Measurements from ENCODE around the gene CDH23. TPM values are rescaled to one million over a fixed set of nuclear protein-coding genes. Genes with fewer than 3 reads are reported as not detected.

CDH23 gene
- polyA plus RNA-seq, 2 of the 4 experiments (the other 2 are of a cell fraction) = 1.1 to 2.3 TPM

- TF ChIP-seq HEYL (CRISPR knock-in tag; IDR thresholded peaks at IDR 0.05) (no peak), HOXA7 (CRISPR knock-in tag; IDR thresholded peaks at IDR 0.05) (no peak), FOSB (CRISPR knock-in tag; IDR thresholded peaks at IDR 0.05) (no peak), KDM5A (IDR thresholded peaks at IDR 0.05) (no peak)
Observed at GRCh38 chr10:71648254-71648932, 251.7 kb downstream of the CDH23 start (continued).

GRCh38 chr10:71648933-71649320 is 252.2 kb downstream of the CDH23 start:
- H3K4me2 ChIP-seq = no peak overlapping the region
- TF ChIP-seq HOXA7 (CRISPR knock-in tag; IDR thresholded peaks at IDR 0.05) (no peak), MYC (IDR thresholded peaks at IDR 0.05; ENCODE audit: borderline replicate concordance, low read length) (no peak), JUN (IDR thresholded peaks at IDR 0.05) (no peak), BCL3 (IDR thresholded peaks at IDR 0.05) (no peak), SMC3 (IDR thresholded peaks at IDR 0.05) (no peak), ELK1 (IDR thresholded peaks at IDR 0.05; ENCODE audit: low read depth, low read length) (no peak), ZNF302 (CRISPR knock-in tag; IDR thresholded peaks at IDR 0.05) (no peak), EP300 (IDR thresholded peaks at IDR 0.05) (no peak), CBX8 (IDR thresholded peaks at IDR 0.05) (no peak), SREBF2 (IDR thresholded peaks at IDR 0.05) (no peak)

GRCh38 chr10:71649631-71650030 is 252.9 kb downstream of the CDH23 start:
- POLR2A ChIA-PET = no interaction called here
- no peak for DNase-seq (ENCODE audit: low read depth in 1 of 2, low spot score in 1 of 2)
- CTCF ChIA-PET = interaction anchor here (0.7 to 1.5 kb wide), 3 partner anchors 29 to 80 kb away, joined by 3 read pairs; no protein-coding TSS in a partner anchor
- Histone ChIP-seq H3K27ac (no peak overlapping the region), H3K9me3 (no peaks in the 10 kb centered on the region), H3K4me2 (no peak overlapping the region), H3K4me1 (no peaks in the 10 kb centered on the region), H3K4me3 (no peak overlapping the region)
- no peak for FAIRE-seq
- ATAC-seq = no peak
- WGBS (ENCODE audit: missing lambda C conversion rate) = 51% methylated on average over 4 of the region's 4 CpGs
- no peak for TF ChIP-seq MAX (IDR thresholded peaks at IDR 0.05)
- no peak for TF ChIP-seq HDAC2 (IDR thresholded peaks at IDR 0.05)
- TF ChIP-seq RAD21 (conservative IDR thresholded peaks at IDR 0.05 in 1 of 2, IDR thresholded peaks at IDR 0.05 in 1 of 2) = no peak
- TF ChIP-seq HOXB13 (CRISPR knock-in tag; IDR thresholded peaks at IDR 0.05; ENCODE audit: low read depth) = no peak
- no peak for TF ChIP-seq ATOH8 (CRISPR knock-in tag; IDR thresholded peaks at IDR 0.05; ENCODE audit: low read depth)
- TF ChIP-seq BHLHE40 (IDR thresholded peaks at IDR 0.05; ENCODE audit: low read depth, low read length) = no peak
- no peak for TF ChIP-seq RARB (CRISPR knock-in tag; IDR thresholded peaks at IDR 0.05)
- no peak for TF ChIP-seq FOXS1 (CRISPR knock-in tag; IDR thresholded peaks at IDR 0.05)
- TF ChIP-seq HMGXB4 (CRISPR knock-in tag; IDR thresholded peaks at IDR 0.05; ENCODE audit: borderline replicate concordance) = no peak
- no peak for TF ChIP-seq TP53 (CRISPR knock-in tag; IDR thresholded peaks at IDR 0.05)
- TF ChIP-seq ZNF302 (CRISPR knock-in tag; IDR thresholded peaks at IDR 0.05) = no peak

More at GRCh38 chr10:71648933-71649320, 252.2 kb downstream of the CDH23 start:
- no peak for FAIRE-seq
- CTCF ChIA-PET = interaction anchor here (0.7 to 1.5 kb wide), 5 partner anchors 8 to 101 kb away, joined by 3 to 4 read pairs (median 3); no protein-coding TSS in a partner anchor
- Histone ChIP-seq H3K9me3 (no peaks in the 10 kb centered on the region), H3K4me3 (no peak overlapping the region), H3K4me1 (no peaks in the 10 kb centered on the region), H3K27ac (no peak overlapping the region)
- POLR2A ChIA-PET = no interaction called here
- DNase-seq (ENCODE audit: low read depth in 1 of 2, low spot score in 1 of 2) = no peak
- 59% methylated on average over 7 of the region's 7 CpGs for WGBS (ENCODE audit: missing lambda C conversion rate)
- ATAC-seq = no peak

Measured in A549 (cell line).